DOHH2 (cell line): ENCODE data around the gene PHC3.

ENCODE experiments used
- H3F3A ChIP-seq: fragments of 200-600 bp; sonication (generic), shearing (Covaris generic); 2 replicates; pipeline ENCODE4 v1.6.0; 2016; ENCODE audit warnings: antibody characterized with exemption, mild to moderate bottlenecking; ENCODE audit not compliant: control insufficient read depth, insufficient read depth
- H3K27ac ChIP-seq: fragments of 200-600 bp; sonication (generic); 2 replicates; pipeline ENCODE4 v1.5.1; 2014; ENCODE audit warnings: low read depth, mild to moderate bottlenecking, low read length, moderate library complexity
- H3K27me3 ChIP-seq: fragments of 200-600 bp; sonication (generic); 2 replicates; pipeline ENCODE4 v1.6.1; 2014; ENCODE audit warnings: mild to moderate bottlenecking, low read length, mixed read lengths; ENCODE audit not compliant: control insufficient read depth
- H3K36me3 ChIP-seq: fragments of 200-600 bp; sonication (generic); 2 replicates; pipeline ENCODE4 v1.6.1; 2014; ENCODE audit warnings: mild to moderate bottlenecking, low read length, moderate library complexity, mixed read lengths; ENCODE audit not compliant: control insufficient read depth
- H3K4me1 ChIP-seq: fragments of 200-600 bp; sonication (generic); 2 replicates; pipeline ENCODE4 v1.6.1; 2014; ENCODE audit warnings: mild to moderate bottlenecking, low read length, mixed read lengths; ENCODE audit not compliant: control insufficient read depth
- H3K4me2 ChIP-seq: fragments of 200-600 bp; sonication (generic); 2 replicates; pipeline ENCODE4 v1.6.0; 2014; ENCODE audit warnings: mild to moderate bottlenecking, low read length, moderate library complexity
- H3K4me3 ChIP-seq: fragments of 200-600 bp; sonication (generic); 2 replicates; pipeline ENCODE4 v1.5.1; 2014; ENCODE audit warnings: mild to moderate bottlenecking, low read length, mixed read lengths
- H3K79me2 ChIP-seq: fragments of 200-600 bp; sonication (generic); 2 replicates; pipeline ENCODE4 v1.6.1; 2014; ENCODE audit warnings: mild to moderate bottlenecking, low read length, mixed read lengths; ENCODE audit not compliant: control insufficient read depth
- H3K9me2 ChIP-seq: fragments of 200-600 bp; sonication (generic); replicated peaks from 2 replicates; pipeline ENCODE4 v1.6.1; 2014; ENCODE audit warnings: mild to moderate bottlenecking, low read length, mixed read lengths; ENCODE audit not compliant: control insufficient read depth
- H3K9me3 ChIP-seq: fragments of 200-600 bp; sonication (generic); 2 replicates; pipeline ENCODE4 v1.6.1; 2014; ENCODE audit warnings: antibody characterized with exemption, low read length, mixed read lengths; ENCODE audit not compliant: control insufficient read depth, insufficient read depth
- H4K20me1 ChIP-seq: fragments of 200-600 bp; sonication (generic); 2 replicates; pipeline ENCODE4 v1.6.0; 2014; ENCODE audit warnings: low read depth, mild to moderate bottlenecking, antibody characterized with exemption, low read length, moderate library complexity; ENCODE audit not compliant: control insufficient read depth, insufficient read depth
- CTCF ChIP-seq: fragments of 200-600 bp; sonication (generic); IDR thresholded peaks from one replicate; pipeline ENCODE4 v1.5.1; 2014; ENCODE audit warnings: antibody characterized with exemption, mild to moderate bottlenecking, low read depth, low read length; ENCODE audit not compliant: poor library complexity, severe bottlenecking
- EZH2phosphoT487 ChIP-seq: fragments of 200-600 bp; sonication (generic); IDR thresholded peaks from 2 replicates; pipeline ENCODE4 v1.6.1; 2017; ENCODE audit warnings: borderline replicate concordance, mild to moderate bottlenecking, antibody characterized with exemption, low read length, moderate library complexity, mixed read lengths

The PHC3 gene

GRCh38 chr3:170063691-170064090, 117.8 kb downstream of the PHC3 start:
- no peak overlapping the region for H3K27ac ChIP-seq
- H3F3A ChIP-seq: peaks cover under 1% of the 10 kb centered on the region; the same call in 1 of the 2 replicates
- no peaks in the 10 kb centered on the region for H4K20me1 ChIP-seq
- H3K4me3 ChIP-seq: no peak overlapping the region
- TF ChIP-seq EZH2phosphoT487 (no peak), CTCF (no peak)
- H3K36me3 ChIP-seq: no peaks in the 10 kb centered on the region
- H3K9me2 ChIP-seq: no peaks in the 10 kb centered on the region
- no peaks in the 10 kb centered on the region for H3K79me2 ChIP-seq
- H3K9me3 ChIP-seq: no peaks in the 10 kb centered on the region
- peak overlapping the region; percentile 33 for H3K4me2 ChIP-seq
- H3K27me3 ChIP-seq: no peaks in the 10 kb centered on the region
- peaks cover 18% of the 10 kb centered on the region for H3K4me1 ChIP-seq

- Histone ChIP-seq H4K20me1 (no peaks in the 10 kb centered on the region), H3K79me2 (no peaks in the 10 kb centered on the region), H3K36me3 (no peaks in the 10 kb centered on the region; the same call in 1 of the 2 replicates), H3K4me1 (peaks cover 27% of the 10 kb centered on the region), H3K27ac (no peak overlapping the region), H3K4me2 (no peak overlapping the region), H3K9me2 (no peaks in the 10 kb centered on the region), H3K9me3 (no peaks in the 10 kb centered on the region), H3F3A (peaks cover 3% of the 10 kb centered on the region; the same call in 1 of the 2 replicates), H3K27me3 (no peaks in the 10 kb centered on the region), H3K4me3 (no peak overlapping the region)
- TF ChIP-seq CTCF: peak; percentile 48
- no peak for TF ChIP-seq EZH2phosphoT487
These were observed 118.8 kb downstream of the PHC3 start for GRCh38 chr3:170062769-170063168.

GRCh38 chr3:170062068-170062467, 119.5 kb downstream of the PHC3 start:
- Histone ChIP-seq H3F3A (peaks cover 3% of the 10 kb centered on the region; the same call in 1 of the 2 replicates), H3K27ac (no peak overlapping the region), H3K4me1 (peaks cover 34% of the 10 kb centered on the region), H3K9me2 (no peaks in the 10 kb centered on the region), H3K27me3 (no peaks in the 10 kb centered on the region), H4K20me1 (no peaks in the 10 kb centered on the region), H3K4me2 (no peak overlapping the region), H3K79me2 (no peaks in the 10 kb centered on the region), H3K4me3 (no peak overlapping the region), H3K36me3 (peaks cover 6% of the 10 kb centered on the region), H3K9me3 (no peaks in the 10 kb centered on the region)
- no peak for TF ChIP-seq CTCF
- no peak for TF ChIP-seq EZH2phosphoT487
